Measurements from ENCODE around the gene USP20.
"Not testable (repeated sequence)": the region's sequence is repeated elsewhere in the genome, so short reads cannot be mapped to it uniquely, and the experiment has no call there.

The USP20 gene

DNA sequence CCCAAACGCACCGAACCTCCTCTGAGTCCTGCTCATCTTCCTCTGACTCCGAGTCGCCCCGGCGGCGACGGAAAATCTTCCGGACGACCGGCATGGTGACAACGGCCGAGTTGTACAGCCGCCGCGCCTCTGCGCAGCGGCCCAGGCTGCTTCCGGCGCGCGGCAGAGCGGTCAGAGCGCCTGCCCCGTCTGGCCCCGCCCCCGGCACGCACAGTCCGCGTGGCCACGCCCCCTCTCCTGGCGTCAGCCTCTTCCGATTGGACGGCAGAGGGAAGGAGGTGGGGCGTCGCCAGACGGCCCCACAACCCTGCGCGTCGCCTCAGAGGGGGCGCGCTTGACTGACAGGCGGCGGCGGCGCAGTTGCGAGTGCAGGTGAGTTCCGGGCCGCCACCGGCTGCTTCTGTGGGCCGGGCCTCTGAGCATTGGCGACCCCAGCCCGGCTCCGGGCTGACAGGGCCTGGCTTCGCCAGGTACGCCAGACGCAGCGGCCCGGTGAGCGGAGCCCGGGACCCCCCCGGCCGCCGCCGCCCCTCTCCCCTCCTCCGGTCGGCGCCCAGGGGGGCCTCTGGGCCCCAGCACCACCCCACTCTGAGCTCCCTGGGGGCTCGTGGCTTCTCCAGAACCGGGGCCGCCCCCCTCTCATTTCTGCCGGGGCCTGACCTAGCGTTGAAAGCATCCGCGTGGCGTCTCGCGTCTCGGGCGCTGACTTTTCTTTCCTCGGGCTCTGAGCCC lies at the start of gene USP20, which contains the start of gene C9orf78:
Gene USP20 (plus strand): TSS at position 331 of the 732 bp plus-strand sequence. CDS start 17,098 bp downstream, outside the sequence.
Gene C9orf78 (minus strand): TSS at position 148 of the 732 bp plus-strand sequence. CDS start 54 bp downstream, at position 94.
- peak; percentile 92 for DNase-seq (ENCODE audit: low read depth, low spot score)

DNA sequence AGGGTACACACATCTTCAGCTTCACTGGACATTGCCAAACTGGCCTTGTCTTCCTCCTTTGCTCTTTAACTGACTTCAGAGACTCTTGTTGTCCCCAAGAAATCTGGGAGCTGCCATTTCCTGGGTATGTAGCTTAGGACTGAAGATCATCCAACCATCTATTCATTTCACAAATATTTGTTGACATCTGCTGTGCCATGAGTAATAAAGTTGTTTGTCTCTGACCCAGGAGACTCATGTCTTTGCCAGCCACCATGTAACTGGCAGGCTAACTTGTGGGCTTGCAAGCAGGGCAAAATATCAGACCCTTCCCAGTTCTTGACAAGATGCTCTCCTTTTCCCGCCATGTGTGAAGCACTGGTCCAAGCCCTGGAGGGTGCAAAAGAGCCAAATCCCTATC lies 49.4 kb upstream of the USP20 start:
- DNase-seq (ENCODE audit: low read depth, low spot score), result no peak

GRCh38 chr9:129786481-129786880 lies 48.8 kb upstream of the USP20 start:
- no peak for DNase-seq (ENCODE audit: low read depth, low spot score)

- no peak for DNase-seq (ENCODE audit: low read depth, low spot score)
Observed at GRCh38 chr9:129794549-129794948, 40.7 kb upstream of the USP20 start.

- not testable (repeated sequence) for DNase-seq (ENCODE audit: low read depth, low spot score)
Observed at GRCh38 chr9:129796029-129796428, 39.2 kb upstream of the USP20 start.

DNA sequence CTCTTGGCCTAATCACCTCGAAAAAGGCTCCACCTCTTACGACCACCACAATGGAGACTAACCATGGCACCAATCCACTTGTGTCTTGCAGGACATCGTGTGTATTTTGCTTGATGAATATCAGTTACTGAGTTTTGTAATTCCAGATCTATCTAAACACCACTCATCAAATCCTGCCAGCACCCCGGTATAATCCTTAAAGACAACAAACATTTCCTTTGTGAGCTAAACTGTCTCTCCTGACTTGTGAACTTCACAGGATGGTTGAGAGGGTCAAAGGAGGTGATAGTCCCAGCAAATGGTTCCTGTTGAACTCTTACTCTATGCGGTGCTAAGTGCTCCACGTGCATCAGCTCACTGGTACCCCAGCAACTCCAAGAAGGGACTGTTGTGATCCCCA lies 36.3 kb upstream of the USP20 start:
- no peak for DNase-seq (ENCODE audit: low read depth, low spot score)

GRCh38 chr9:129801504-129801903 lies 33.8 kb upstream of the USP20 start:
- DNase-seq (ENCODE audit: low read depth, low spot score), result no peak

GRCh38 chr9:129802833-129803675 lies 32.2 kb upstream of the USP20 start, which contains the start of gene TOR1B:
TOR1B (plus strand) TSS chr9:129803184; CDS start chr9:129803213, 29 bp downstream.
- DNase-seq (ENCODE audit: low read depth, low spot score), result peak; percentile 90

GRCh38 chr9:129803676-129804060 lies 31.6 kb upstream of the USP20 start:
- no peak for DNase-seq (ENCODE audit: low read depth, low spot score)

- DNase-seq (ENCODE audit: low read depth, low spot score), result no peak
Observed at GRCh38 chr9:129806061-129806460, 29.2 kb upstream of the USP20 start.

GRCh38 chr9:129809346-129809745 lies 25.9 kb upstream of the USP20 start:
- DNase-seq (ENCODE audit: low read depth, low spot score), result no peak

- DNase-seq (ENCODE audit: low read depth, low spot score), result no peak
Observed at GRCh38 chr9:129810116-129810515, 25.1 kb upstream of the USP20 start.

- DNase-seq (ENCODE audit: low read depth, low spot score), result no peak
Observed at GRCh38 chr9:129810788-129811187, 24.5 kb upstream of the USP20 start.

GRCh38 chr9:129811967-129812363 lies 23.3 kb upstream of the USP20 start:
- no peak for DNase-seq (ENCODE audit: low read depth, low spot score)

DNA sequence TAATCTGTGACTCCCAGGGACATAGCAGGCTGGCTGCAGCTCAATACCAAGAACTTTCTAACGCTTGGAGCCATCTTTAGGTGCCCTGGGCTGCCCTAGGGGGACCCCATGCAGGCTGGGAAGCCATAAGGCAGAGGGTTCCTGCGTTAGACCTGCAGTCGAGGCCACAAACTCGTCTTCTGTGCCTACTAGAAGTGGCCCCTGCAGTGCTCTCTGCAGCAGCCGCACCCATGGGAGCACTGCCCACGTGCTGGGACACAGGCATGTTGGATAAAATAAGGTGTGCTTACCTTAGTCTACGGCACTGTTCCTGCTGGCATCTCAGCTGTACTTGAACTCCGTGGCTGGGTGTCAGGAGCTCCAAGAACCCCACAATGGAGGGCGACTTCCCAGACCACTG lies 22.9 kb upstream of the USP20 start:
- no peak for DNase-seq (ENCODE audit: low read depth, low spot score)

DNA sequence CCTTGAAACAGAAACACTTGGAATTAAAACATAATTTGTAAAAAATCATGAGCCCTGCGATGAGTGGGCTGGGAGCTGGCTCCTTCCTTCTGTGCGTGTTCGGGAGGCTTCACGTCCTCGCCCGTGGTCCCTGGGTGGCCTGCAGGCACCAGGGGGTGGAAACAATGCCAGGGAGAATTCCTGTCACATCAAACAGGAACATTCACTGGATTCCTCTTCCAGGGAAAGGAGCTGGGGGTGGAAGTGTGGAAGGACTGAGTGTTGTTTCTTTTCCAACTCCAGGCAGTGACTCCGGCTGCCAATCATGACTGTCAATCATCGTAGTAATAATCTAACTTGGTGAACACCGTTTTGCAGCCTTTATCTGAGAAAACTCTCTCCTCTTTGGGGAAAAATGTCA lies 21.6 kb upstream of the USP20 start:
- no peak for DNase-seq (ENCODE audit: low read depth, low spot score)

GRCh38 chr9:129814432-129815223 lies 20.6 kb upstream of the USP20 start:
- no peak for DNase-seq (ENCODE audit: low read depth, low spot score)

DNA sequence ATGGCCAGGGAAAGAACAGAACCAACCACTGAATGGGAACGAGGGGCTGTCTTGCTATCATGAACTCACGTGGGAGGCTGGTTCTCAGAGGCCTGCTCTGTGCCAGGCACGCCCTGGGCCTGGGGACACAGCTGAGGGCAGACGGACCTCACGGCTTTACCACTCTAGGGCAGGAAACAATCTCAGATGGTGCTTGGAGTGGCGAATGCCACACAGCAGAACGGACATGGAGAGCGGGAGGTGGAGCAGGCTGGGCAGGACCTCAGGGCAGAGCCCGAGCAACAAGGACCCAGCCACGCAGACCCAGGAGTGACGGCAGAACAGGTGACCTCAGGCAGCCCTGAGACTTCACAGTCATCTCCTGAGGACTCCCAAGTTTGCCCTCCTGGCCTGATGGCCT lies 20.0 kb upstream of the USP20 start:
- no peak for DNase-seq (ENCODE audit: low read depth, low spot score)

GRCh38 chr9:129816501-129817435 lies 18.5 kb upstream of the USP20 start:
- no peak for DNase-seq (ENCODE audit: low read depth, low spot score)

DNA sequence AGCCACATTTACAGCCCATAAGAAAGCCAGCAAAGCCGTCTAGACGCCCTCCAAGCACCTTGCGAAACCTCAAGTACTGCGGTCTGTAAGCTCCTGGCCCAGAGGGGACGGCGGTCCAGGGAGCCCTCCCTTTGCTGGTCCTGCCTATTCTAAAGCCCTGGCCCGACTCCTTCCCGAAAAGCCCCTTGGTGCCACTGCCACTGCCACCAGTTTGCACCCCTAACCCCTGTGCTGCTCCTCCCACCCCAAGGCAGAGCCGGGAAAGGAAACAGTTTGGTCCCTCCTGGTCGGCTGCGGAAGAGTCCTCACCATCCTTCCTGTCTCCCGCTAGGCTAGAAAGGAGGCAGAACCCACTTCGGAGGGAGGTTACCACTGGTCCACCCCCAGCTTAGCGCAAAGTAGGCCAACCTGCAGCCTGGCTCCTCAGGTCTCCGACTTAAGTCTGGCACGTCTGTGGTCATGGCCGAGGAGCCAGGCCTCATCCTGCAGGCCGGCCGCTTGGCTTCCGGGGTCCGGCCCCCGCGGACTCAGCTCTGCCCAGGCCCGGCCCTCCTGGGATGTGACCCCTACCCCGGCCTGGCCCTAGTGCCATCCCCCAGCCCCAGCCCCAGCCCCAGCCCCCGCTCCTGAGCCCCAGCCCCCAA lies 12.2 kb upstream of the USP20 start:
- DNase-seq (ENCODE audit: low read depth, low spot score), result no peak

Measured in activated naive CD8-positive, alpha-beta T cell treated with anti-CD3 and anti-CD28 coated beads, Interleukin-2, amount 50 U/mL, for 16 hours (primary cell).